ENCODE measurements around the gene USHBP1.
A peak's percentile ranks its signal among the peaks of the same experiment; 100 is the strongest.
"Not testable (repeated sequence)": the region's sequence is repeated elsewhere in the genome, so short reads cannot be mapped to it uniquely, and the experiment has no call there.

USHBP1 gene

DNA sequence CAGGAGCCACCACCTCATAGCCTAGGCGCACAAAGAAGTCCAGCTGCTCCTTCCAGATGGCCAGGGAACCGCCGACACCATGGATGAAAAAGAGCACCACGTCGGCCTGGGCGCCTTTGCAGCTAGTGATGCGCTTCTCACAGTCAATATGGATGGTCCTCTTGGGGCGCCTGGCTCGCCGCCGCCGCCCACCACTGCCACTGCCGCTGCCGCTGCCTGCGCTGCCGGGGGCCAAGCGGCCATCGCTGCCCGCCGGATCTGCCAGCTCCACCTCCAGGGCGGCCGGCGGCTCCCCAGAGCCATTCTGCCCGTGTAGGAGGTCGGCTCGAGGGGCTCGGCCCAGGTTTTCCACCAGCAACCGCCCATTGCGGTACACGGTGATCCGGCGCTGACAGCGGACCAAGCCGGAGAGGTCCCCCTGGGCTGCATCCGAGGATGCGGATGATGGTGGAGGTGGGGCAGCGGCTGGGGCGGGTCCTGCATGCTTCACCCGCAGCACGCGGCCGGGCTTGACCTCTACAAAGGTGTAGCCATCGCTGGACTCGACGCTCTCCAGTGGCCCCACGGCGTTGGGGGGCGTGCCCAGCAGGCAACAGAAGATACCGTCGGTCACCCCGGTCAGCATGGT is 36.6 kb upstream of the USHBP1 start:
- no peak overlapping the region for H3K4me3 ChIP-seq (ENCODE audit: low read length)
- no peak for DNase-seq (ENCODE audit: low read depth, low spot score)

DNA sequence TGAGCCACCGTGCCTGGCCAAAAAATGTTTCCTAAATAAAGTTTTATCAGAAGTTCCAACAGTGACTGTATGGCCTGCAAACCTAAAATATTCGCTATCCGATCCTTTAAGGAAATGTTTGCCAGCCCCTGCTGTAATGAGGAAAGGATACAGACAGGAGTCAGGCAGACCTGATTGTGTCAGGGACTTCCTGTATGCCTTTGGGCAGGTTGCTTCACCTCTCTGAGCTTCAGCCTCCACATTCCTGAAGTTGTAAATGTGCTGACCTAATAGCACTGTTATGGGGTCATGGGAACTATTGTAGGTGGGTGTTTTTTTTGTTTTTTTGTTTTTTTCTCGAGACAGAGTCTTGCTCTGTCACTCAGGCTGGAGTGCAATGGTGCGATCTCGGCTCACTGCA is 32.4 kb upstream of the USHBP1 start:
- DNase-seq (ENCODE audit: low read depth, low spot score) = no peak
- no peak overlapping the region for H3K4me3 ChIP-seq (ENCODE audit: low read length)

DNA sequence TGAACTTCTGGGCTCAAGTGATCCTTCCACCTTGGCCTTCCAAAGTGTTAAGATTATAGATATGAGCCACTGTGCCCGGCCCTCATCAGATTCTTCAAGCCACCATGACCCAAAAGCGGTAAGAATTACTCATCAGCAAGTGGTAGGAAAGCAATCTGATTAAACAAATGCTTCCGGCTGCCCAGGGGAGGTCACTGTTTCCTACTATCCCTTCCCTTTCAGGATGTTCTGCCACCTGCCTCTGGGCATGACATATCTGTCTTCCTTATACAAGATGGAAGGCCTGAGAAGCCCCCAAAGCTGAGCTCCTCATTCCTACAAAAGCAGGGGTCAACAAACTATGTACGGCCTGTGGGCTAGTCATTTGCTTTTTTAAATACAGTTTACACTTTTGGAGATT is 31.7 kb upstream of the USHBP1 start:
- no peak overlapping the region for H3K4me3 ChIP-seq (ENCODE audit: low read length)
- no peak for DNase-seq (ENCODE audit: low read depth, low spot score)

DNA sequence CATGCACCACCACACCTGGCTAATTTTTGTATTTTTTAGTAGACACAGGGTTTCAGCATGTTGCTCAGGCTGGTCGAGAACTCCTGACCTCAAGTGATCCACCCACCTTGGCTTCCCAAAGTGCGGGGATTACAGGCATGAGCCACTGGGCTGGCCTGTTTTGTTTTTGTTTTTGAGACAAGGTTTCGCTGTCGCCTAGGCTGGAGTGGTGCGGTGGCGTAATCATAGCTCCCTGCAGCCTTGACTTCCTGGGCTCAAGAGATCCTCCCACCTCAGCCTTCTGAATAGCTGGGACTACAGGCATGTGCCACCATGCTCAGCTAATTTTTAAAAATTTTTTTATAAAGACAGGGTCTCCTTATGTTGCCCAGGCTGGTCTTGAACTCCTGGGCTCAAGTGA is 31.0 kb upstream of the USHBP1 start:
- not testable (repeated sequence) for DNase-seq (ENCODE audit: low read depth, low spot score)

DNA sequence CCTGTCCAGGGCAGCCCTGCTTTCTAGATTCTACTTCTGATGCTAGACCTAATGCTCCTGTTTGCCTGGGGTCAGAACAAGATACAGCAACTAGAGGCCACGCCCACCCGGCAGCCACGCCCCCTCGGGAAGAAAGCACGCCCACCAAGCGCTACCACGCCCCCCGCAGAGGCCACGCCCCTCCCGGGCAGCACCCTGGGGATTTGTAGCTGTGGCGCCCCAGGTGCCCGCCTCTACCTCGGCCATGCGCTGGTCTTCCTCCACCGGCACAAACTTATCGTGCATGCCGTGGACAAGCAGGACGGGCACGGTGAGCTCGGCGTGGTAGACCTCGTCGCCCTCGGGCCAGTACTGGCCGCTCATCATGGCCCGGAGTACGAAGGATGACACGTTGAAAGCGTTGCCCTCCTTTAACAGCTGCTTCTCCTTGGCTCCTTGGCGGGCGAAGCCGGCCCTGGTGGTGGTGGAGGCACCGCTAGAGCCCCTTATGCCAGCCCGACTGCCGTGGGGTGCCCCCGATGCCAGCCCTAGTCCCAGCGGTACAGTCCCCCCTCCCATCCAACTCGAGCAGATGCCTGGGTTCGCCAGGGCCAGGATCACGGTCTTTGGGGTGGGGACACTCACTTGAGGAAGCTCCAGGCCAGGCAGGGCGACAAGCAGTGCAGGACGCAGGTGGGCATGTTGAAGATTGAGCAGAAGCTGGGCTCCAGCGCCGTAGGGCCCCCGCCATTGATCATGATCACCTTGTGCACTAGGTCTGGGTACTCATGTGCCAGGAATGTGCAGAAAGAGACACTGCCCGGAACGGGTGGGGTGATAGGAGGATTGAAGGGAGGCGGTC is 29.7 kb upstream of the USHBP1 start:
- no peak overlapping the region for H3K4me3 ChIP-seq (ENCODE audit: low read length)
- peak; percentile 35 for DNase-seq (ENCODE audit: low read depth, low spot score)

More for the DNA sequence above, 31.0 kb upstream of the USHBP1 start:
- not testable (repeated sequence) for H3K4me3 ChIP-seq (ENCODE audit: low read length)

DNA sequence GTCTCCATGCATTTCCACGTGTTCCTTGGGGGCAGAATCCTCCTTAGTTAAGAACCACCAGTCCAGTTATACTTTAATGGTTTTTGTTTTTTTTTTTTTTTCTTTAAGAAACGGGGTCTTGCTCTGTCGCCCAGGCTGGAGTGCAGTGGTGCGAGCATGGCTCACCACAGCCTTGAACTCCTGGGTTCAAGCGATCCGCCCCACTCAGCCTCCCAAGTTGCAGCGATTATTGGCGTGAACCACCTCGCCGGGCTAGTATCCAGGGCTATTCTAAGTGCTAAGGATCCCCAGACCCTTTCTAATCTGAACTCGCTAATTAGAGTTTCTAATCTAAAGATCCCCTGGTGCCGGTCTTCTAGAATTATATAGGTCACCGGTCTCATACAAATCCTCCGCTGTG is 29.1 kb upstream of the USHBP1 start:
- no peak overlapping the region for H3K4me3 ChIP-seq (ENCODE audit: low read length)
- DNase-seq (ENCODE audit: low read depth, low spot score) = no peak

DNA sequence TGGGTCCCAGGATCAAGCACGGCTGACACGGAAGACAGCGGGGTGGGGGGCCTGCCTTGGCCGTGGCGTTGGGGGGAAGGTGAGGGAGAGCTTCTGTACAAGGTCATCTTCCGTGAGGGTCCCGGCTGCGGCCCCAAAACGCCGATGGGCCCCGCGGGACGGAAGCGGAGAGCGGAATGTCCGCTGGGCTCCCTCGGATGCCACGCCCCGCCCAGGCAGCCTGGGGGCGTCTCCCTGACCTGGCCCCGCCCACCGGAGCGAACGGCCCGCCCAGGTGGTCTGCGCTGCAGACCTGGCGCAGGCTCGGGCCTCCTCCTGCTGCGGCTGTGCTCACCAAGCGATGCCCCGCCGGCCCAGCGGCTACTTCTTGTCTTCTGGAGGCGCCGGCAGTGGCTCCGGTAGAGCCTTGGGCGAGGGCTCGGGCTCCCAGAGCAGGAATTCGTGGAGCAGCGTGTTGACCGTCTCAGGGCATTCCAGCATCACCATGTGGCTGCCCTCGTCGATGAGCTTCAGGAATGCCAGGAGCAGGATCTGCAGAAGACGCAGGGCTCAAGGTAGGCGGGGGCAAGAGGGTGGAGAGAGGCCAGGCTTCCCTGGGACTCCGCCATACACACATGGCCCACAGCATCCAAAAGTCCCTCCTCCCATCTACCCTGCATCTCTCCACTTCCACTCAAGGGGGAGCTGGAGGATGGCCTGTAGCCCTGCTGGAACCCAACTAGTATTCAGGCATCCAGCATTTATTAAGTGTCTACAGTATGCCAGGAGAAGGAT is 27.9 kb upstream of the USHBP1 start:
- peak overlapping the region; percentile 80 for H3K4me3 ChIP-seq (ENCODE audit: low read length)

DNA sequence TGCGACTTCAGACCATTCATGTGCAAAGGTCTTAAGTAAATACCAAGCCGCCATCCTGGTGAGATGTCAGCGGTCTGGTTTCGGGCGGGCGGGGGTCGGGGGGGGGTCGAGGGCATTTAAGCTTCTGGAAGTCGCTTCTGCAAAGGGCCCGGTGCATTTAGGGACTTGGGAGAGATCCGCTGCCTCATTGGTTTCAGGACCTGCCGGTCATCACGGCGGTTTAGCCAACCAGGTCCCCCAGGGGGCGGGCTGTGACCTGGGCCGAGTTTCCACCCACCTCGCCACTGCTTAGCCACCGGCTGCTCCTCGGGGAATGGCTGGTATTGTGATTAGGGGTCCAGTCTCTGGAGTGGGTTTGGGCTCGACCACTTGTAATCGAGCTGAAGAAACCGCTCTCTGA is 24.9 kb upstream of the USHBP1 start:
- DNase-seq (ENCODE audit: low read depth, low spot score) = peak; percentile 42
- no peak overlapping the region for H3K4me3 ChIP-seq (ENCODE audit: low read length)

More for the DNA sequence above, 27.9 kb upstream of the USHBP1 start:
- DNase-seq (ENCODE audit: low read depth, low spot score) = peak; percentile 81

DNA sequence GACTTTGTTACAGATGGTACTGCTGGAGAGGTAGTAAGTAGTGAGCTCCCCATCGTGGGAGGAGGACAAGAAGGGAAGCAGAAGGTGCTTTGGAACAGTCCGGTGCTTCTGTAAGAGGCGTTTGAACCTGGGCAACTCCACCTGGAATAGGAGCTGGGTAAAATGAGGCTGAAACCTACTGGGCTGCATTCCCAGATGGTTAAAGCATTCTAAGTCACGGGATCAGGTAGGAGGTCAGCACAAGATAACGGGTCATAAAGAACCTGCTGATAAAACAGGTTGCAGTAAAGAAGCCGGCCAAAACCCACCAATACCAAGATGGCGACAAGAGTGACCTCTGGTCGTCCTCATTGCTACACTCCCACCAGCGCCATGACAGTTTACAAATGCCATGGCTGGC is 22.2 kb upstream of the USHBP1 start:
- H3K4me3 ChIP-seq (ENCODE audit: low read length) = no peak overlapping the region
- DNase-seq (ENCODE audit: low read depth, low spot score) = no peak

DNA sequence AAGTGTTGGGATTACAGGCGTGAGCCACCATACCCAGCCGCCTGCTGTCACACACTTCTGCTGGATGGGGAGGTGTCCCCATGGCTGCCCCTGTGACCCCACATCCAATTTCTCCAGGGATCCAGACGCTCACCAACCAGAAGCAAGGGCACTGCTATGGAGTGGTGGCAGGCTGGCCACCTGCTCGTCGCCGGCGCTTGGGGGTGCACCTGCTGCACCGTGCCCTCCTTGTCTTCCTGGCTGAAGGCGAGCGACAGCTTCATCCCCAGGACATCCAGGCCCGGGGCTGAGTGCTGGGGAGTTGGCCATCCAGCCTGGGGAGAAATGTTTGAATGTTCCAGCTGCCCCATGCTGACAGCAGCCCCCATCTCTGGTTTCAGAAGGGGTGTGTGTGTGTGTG is 21.7 kb upstream of the USHBP1 start:
- no peak overlapping the region for H3K4me3 ChIP-seq (ENCODE audit: low read length)
- no peak for DNase-seq (ENCODE audit: low read depth, low spot score)

DNA sequence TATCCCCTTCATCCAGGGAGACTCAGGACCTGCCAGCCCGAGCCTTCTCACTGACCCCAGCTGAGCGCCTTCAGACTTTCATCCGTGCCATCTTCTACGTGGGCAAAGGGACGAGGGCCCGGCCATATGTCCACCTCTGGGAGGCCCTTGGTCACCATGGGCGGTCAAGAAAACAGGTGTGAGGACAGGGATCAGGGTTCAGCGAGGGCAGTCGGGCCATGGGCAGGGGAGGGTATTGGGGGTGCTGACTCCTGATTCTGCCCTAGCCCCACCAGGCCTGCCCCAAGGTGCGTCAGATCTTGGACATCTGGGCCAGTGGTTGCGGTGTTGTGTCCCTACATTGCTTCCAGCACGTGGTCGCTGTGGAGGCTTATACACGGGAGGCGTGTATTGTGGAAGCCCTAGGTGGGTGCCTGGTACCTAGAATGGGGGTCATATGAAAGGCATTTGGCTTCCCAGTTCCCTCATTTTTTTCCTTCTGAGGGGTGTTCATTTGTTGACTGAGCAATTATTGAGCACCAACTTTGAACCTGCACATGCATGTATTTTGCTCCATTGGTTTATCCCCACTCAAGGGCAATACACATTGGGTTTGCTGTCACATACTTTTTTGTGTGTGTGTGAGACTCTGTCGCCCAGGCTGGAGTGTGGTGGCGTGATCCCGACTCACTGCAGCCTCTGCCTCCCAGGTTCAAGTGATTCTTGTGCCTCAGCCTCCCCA is 21.0 kb upstream of the USHBP1 start:
- no peak for DNase-seq (ENCODE audit: low read depth, low spot score)
- H3K4me3 ChIP-seq (ENCODE audit: low read length) = no peak overlapping the region

DNA sequence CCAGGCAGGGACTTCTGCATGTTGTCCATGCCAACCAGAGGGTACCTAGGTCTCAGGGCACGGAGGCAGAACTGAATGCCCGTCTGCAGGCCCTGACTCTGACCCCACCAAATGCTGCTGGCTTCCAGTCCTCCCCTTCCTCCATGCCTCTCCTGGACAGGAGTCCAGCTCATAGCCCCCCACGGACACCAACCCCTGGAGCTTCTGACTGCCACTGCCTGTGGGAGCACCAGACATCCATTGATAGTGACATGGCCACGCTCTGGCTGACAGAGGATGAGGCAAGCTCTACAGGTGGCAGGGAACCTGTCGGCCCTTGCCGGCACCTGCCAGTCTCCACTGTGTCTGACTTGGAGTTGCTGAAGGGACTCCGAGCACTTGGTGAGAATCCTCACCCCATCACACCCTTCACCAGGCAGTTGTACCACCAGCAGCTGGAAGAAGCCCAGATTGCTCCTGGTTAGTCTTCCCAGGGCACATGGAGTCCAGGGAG is 19.0 kb upstream of the USHBP1 start:
- H3K4me3 ChIP-seq (ENCODE audit: low read length) = no peak overlapping the region
- DNase-seq (ENCODE audit: low read depth, low spot score) = no peak

DNA sequence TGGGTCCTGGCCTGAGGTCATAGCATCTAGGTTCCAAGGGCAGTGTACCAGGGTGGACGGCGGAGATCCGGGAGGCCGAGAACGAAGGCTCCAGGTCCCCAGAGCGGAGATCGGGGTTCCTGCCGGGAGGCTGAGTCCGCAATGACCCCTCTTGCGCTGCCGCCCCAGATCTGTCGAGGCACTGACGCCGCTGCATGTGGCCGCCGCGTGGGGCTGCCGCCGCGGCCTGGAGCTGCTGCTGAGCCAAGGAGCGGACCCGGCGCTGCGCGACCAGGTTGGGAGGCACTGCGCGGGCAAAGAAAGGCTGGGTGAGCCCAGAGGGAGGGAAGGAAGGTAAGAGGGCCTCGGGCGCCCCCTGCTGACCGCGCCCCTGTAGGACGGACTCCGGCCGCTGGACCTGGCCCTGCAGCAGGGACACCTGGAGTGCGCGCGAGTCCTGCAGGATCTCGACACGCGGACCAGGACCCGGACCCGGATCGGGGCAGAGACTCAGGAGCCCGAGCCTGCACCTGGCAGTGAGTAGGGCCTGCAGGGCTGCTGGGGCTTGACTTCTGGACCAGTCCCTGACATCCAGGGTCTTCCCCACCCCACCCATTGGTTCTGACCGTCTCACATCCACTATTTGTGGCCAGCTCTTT is 18.1 kb upstream of the USHBP1 start:
- DNase-seq (ENCODE audit: low read depth, low spot score) = peak; percentile 44
- H3K4me3 ChIP-seq (ENCODE audit: low read length) = peak overlapping the region; percentile 60

DNA sequence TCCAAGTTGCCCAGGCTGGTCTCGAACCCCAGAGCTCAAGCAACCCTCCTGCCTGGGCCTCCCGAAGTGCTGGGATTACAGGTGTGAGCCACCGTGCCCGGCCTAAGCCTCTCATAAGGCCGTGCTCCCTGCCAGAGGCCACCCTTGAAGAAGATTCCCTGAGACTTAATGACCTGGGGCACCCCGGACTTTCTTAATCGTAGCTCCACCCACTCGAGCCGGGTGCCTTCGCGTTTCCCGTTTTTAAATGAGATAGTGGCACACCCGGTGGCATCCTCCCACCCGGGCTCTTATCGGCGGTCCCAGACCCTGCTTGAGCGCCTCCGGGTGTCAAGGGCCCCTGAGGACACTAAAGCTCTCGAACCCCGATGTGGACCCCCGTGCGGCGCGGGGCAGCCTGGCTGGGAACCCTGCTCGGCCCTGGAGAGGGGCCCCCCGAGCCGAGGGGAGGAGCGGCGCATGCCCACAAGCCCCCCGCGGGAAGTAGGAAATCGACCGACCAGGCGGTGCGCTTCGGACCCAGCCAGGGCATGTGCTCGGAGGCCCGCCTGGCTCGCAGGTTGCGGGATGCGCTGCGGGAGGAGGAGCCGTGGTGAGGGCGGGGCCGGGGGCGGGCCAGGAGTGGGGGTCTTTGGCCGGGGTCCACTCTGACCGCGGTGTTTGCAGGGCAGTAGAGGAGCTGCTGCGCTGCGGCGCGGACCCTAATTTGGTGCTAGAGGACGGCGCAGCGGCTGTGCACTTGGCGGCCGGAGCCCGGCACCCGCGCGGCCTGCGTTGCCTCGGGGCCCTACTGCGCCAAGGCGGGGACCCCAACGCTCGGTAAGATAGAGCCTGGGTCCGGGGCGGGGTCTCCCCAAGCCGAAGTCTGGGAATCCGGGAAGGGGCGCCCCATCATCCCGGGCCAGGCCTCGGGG is 17.1 kb upstream of the USHBP1 start, which contains the start of gene ANKLE1:
Gene ANKLE1, plus strand, starts transcription at position 511 of the 914 bp plus-strand sequence. Its CDS starts 20 bp downstream, at position 531.
- peak within 1 kb of the TSS; percentile 60 for H3K4me3 ChIP-seq (ENCODE audit: low read length)

DNA sequence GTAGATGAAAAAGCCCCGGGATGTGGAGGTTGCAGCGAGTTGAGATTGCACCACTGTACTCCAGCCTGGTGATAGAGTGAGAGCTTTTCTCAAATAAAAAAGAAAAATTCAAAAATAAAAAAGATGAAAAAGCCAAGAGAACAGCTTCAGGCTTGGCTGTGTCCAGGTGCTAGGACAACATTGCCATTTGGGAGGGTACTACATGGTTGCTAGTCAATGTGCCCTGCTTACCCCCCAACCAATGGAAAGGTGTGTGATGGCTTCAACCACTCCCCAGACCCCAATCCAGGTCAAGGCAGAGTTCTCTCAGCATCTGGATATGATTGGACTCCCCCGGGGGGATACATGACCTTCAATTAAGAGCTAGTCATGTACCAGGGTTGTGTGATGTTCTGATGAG is 14.9 kb upstream of the USHBP1 start:
- H3K4me3 ChIP-seq (ENCODE audit: low read length) = no peak overlapping the region
- no peak for DNase-seq (ENCODE audit: low read depth, low spot score)

More for the DNA sequence above, 17.1 kb upstream of the USHBP1 start, which contains the start of gene ANKLE1:
- no peak for DNase-seq (ENCODE audit: low read depth, low spot score)

DNA sequence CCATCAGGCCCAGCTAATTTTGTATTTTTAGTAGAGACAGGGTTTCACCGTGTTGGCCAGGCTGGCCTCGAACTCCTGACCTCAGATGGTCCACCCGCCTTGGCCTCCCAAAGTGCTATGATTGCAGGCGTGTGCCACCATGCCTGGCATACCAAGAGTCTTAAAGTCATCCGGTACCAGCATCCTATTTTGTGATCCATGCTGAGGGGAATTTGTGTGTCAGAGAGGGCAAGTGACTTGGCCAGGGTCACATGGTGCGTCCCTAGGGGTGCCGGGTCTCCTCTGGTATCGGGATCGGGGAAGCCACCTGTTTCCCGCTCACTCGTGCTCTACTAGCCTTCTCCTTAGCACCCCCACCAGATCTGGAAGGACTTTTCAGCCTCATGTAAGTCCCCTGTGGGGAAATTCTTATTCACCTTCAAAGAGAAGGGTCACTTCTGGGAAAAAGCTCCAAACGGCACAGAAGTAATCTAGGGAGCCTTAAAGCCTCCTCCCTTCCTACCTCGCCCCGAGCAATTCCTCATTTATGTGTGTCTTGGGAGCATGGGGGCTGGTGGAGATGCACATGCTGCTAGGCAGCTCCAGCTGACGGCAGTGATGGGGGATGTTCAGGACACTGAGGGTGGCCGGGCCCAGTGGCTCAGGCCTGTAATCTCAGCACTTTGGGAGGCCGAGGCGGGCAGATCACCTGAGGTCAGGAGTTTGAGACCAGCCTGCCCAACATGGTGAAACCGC is 11.1 kb upstream of the USHBP1 start:
- H3K4me3 ChIP-seq (ENCODE audit: low read length) = no peak overlapping the region
- DNase-seq (ENCODE audit: low read depth, low spot score) = no peak

DNA sequence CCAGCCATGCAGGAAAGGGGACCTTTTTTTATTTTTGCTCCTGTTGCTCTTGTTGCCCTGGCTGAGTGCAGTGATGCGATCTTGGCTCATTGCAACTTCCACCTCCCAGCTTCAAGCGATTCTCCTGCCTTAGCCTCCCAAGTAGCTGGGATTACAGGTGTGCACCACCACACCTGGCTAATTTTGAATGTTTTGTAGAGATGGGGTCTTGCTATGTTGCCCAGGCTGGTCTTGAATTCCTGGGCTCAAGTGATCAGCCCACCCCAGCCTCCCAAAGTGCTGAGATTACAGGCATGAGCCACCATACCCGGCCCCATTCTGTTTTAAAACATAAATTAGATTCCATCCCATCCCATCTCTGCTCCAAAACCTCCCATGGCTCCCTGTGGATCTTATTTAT is 10.3 kb upstream of the USHBP1 start:
- not testable (repeated sequence) for H3K4me3 ChIP-seq (ENCODE audit: low read length); DNase-seq (ENCODE audit: low read depth, low spot score)

Data from Jurkat, Clone E6-1 (cell line).